HEK293 (cell line): ENCODE results near the gene TM4SF5.

Experiments used
- CTCF ChIP-seq: fragments of 450-650 bp; formaldehyde crosslinking; IDR thresholded peaks from 2 replicates; pipeline ENCODE4 v1.5.1; 2016; ENCODE audit warnings: missing biosample characterization, missing genetic modification characterization
- EGR2 ChIP-seq: fragments of 450-650 bp; formaldehyde crosslinking; IDR thresholded peaks from 2 replicates; pipeline ENCODE4 v1.5.1; 2016; ENCODE audit warnings: low read depth, missing biosample characterization, missing genetic modification characterization
- GLI4 ChIP-seq: fragments of 450-650 bp; formaldehyde crosslinking; IDR thresholded peaks from 2 replicates; pipeline ENCODE4 v1.5.1; 2016; ENCODE audit warnings: missing biosample characterization, missing genetic modification characterization
- GLIS2 ChIP-seq: fragments of 450-650 bp; formaldehyde crosslinking; IDR thresholded peaks from 2 replicates; pipeline ENCODE4 v1.5.1; 2016; ENCODE audit warnings: missing biosample characterization, missing genetic modification characterization
- KLF1 ChIP-seq: fragments of 450-650 bp; formaldehyde crosslinking; IDR thresholded peaks from 2 replicates; pipeline ENCODE4 v1.5.1; 2016; ENCODE audit warnings: missing biosample characterization, missing genetic modification characterization
- PRDM1 ChIP-seq: fragments of 450-650 bp; formaldehyde crosslinking; IDR thresholded peaks from 2 replicates; pipeline ENCODE4; 2016; ENCODE audit warnings: missing biosample characterization, missing genetic modification characterization
- SP2 ChIP-seq: fragments of 450-650 bp; formaldehyde crosslinking; IDR thresholded peaks from 2 replicates; pipeline ENCODE4 v1.5.1; 2016; ENCODE audit warnings: missing biosample characterization, missing genetic modification characterization
- SP3 ChIP-seq: fragments of 450-650 bp; formaldehyde crosslinking; IDR thresholded peaks from 2 replicates; pipeline ENCODE4 v1.5.1; 2016; ENCODE audit warnings: missing biosample characterization, missing genetic modification characterization
- SP7 ChIP-seq: fragments of 450-650 bp; formaldehyde crosslinking; IDR thresholded peaks from 2 replicates; pipeline ENCODE4 v1.5.1; 2016; ENCODE audit warnings: missing biosample characterization, missing genetic modification characterization
- YY1 ChIP-seq: fragments of 450-650 bp; formaldehyde crosslinking; IDR thresholded peaks from 2 replicates; pipeline ENCODE4 v1.5.1; 2018; ENCODE audit warnings: missing biosample characterization, missing genetic modification characterization
- ZBTB26 ChIP-seq: fragments of 450-650 bp; formaldehyde crosslinking; optimal IDR thresholded peaks from 2 replicates; pipeline ENCODE3; 2016; ENCODE audit warnings: missing biosample characterization, mild to moderate bottlenecking, missing genetic modification characterization
- ZBTB7A ChIP-seq: fragments of 450-650 bp; formaldehyde crosslinking; IDR thresholded peaks from 2 replicates; pipeline ENCODE4 v1.5.1; 2016; ENCODE audit warnings: low read depth, missing biosample characterization, missing genetic modification characterization
- ZFHX2 ChIP-seq: fragments of 450-650 bp; formaldehyde crosslinking; conservative IDR thresholded peaks from 2 replicates; pipeline ENCODE4 v1.5.1; 2016; ENCODE audit warnings: missing biosample characterization, missing genetic modification characterization
- ZIC2 ChIP-seq: fragments of 450-650 bp; formaldehyde crosslinking; IDR thresholded peaks from 2 replicates; pipeline ENCODE4 v1.5.1; 2016; ENCODE audit warnings: missing biosample characterization, missing genetic modification characterization
- ZNF10 ChIP-seq: fragments of 450-650 bp; formaldehyde crosslinking; IDR thresholded peaks from 2 replicates; pipeline ENCODE4 v1.5.1; 2017; ENCODE audit warnings: missing biosample characterization, missing genetic modification characterization
- ZNF112 ChIP-seq: fragments of 450-650 bp; formaldehyde crosslinking; IDR thresholded peaks from 2 replicates; pipeline ENCODE4 v1.5.0; 2017; ENCODE audit warnings: missing biosample characterization, missing genetic modification characterization
- ZNF121 ChIP-seq: fragments of 450-650 bp; formaldehyde crosslinking; IDR thresholded peaks from 2 replicates; pipeline ENCODE4 v1.5.1; 2016; ENCODE audit warnings: missing biosample characterization, missing genetic modification characterization
- ZNF202 ChIP-seq: fragments of 450-650 bp; formaldehyde crosslinking; IDR thresholded peaks from 2 replicates; pipeline ENCODE4 v1.5.1; 2016; ENCODE audit warnings: missing biosample characterization, missing genetic modification characterization, borderline replicate concordance
- ZNF211 ChIP-seq: fragments of 450-650 bp; formaldehyde crosslinking; IDR thresholded peaks from 2 replicates; pipeline ENCODE4 v1.5.1; 2016; ENCODE audit warnings: low read depth, missing biosample characterization, missing genetic modification characterization
- ZNF214 ChIP-seq: fragments of 450-650 bp; formaldehyde crosslinking; IDR thresholded peaks from 2 replicates; pipeline ENCODE4 v1.5.1; 2017; ENCODE audit warnings: missing biosample characterization, mild to moderate bottlenecking, missing genetic modification characterization, borderline replicate concordance
- ZNF24 ChIP-seq: fragments of 450-650 bp; formaldehyde crosslinking; IDR thresholded peaks from 2 replicates; pipeline ENCODE4 v1.5.1; 2016; ENCODE audit warnings: missing biosample characterization, missing genetic modification characterization
- ZNF433 ChIP-seq: fragments of 450-650 bp; formaldehyde crosslinking; IDR thresholded peaks from 2 replicates; pipeline ENCODE4 v1.5.1; 2016; ENCODE audit warnings: missing biosample characterization, missing genetic modification characterization, low read depth
- ZNF48 ChIP-seq: fragments of 450-650 bp; formaldehyde crosslinking; IDR thresholded peaks from 2 replicates; pipeline ENCODE4 v1.5.1; 2016; ENCODE audit warnings: missing biosample characterization, missing genetic modification characterization
- ZNF548 ChIP-seq: fragments of 450-650 bp; formaldehyde crosslinking; IDR thresholded peaks from 2 replicates; pipeline ENCODE4 v1.5.1; 2016; ENCODE audit warnings: missing biosample characterization, missing genetic modification characterization
- ZNF585B ChIP-seq: fragments of 450-650 bp; formaldehyde crosslinking; IDR thresholded peaks from 2 replicates; pipeline ENCODE4 v1.5.1; 2016; ENCODE audit warnings: missing biosample characterization, missing genetic modification characterization
- ZNF600 ChIP-seq: fragments of 450-650 bp; formaldehyde crosslinking; IDR thresholded peaks from 2 replicates; pipeline ENCODE4 v1.5.1; 2016; ENCODE audit warnings: missing biosample characterization, missing genetic modification characterization
- ZNF610 ChIP-seq: fragments of 450-650 bp; formaldehyde crosslinking; IDR thresholded peaks from 2 replicates; pipeline ENCODE4 v1.5.1; 2016; ENCODE audit warnings: missing biosample characterization, missing genetic modification characterization, borderline replicate concordance
- ZNF664 ChIP-seq: fragments of 450-650 bp; formaldehyde crosslinking; IDR thresholded peaks from 2 replicates; pipeline ENCODE4 v1.5.1; 2016; ENCODE audit warnings: missing biosample characterization, missing genetic modification characterization
- ZNF704 ChIP-seq: fragments of 450-650 bp; formaldehyde crosslinking; IDR thresholded peaks from 2 replicates; pipeline ENCODE4 v1.5.1; 2016; ENCODE audit warnings: missing biosample characterization, missing genetic modification characterization
- ZNF776 ChIP-seq: fragments of 450-650 bp; formaldehyde crosslinking; IDR thresholded peaks from 2 replicates; pipeline ENCODE4 v1.5.0; 2017; ENCODE audit warnings: missing biosample characterization, missing genetic modification characterization, borderline replicate concordance
- ZNF792 ChIP-seq: fragments of 450-650 bp; formaldehyde crosslinking; IDR thresholded peaks from 2 replicates; pipeline ENCODE4 v1.5.1; 2016; ENCODE audit warnings: missing biosample characterization, missing genetic modification characterization
- ZSCAN18 ChIP-seq: fragments of 450-650 bp; formaldehyde crosslinking; IDR thresholded peaks from 2 replicates; pipeline ENCODE4 v1.5.1; 2016; ENCODE audit warnings: missing biosample characterization, missing genetic modification characterization
- TF ChIP-seq, protein P1 (sequence below): fragments of 450-650 bp; formaldehyde crosslinking; IDR thresholded peaks from 2 replicates; pipeline ENCODE4; 2016; ENCODE audit warnings: missing biosample characterization, missing genetic modification characterization
- TF ChIP-seq, protein P2 (sequence below): fragments of 450-650 bp; formaldehyde crosslinking; IDR thresholded peaks from 2 replicates; pipeline ENCODE4 v1.5.1; 2016; ENCODE audit warnings: missing biosample characterization, missing genetic modification characterization

The TM4SF5 gene

DNA sequence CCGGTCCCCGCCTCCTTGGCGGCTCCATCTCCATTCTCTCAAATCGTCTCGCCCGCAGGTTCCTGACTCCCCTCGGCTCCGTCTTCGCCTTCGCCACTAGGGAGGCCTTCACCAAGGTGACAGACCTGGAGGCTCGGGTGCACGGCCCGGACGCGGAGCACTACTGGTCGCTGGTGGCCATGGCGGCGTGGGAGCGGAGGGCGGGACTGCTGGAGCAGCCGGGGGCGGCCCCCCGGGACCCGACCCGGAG lies 17.9 kb downstream of the TM4SF5 start (continued):
- TF ChIP-seq ZBTB26, result no peak
- TF ChIP-seq, protein P1, sequence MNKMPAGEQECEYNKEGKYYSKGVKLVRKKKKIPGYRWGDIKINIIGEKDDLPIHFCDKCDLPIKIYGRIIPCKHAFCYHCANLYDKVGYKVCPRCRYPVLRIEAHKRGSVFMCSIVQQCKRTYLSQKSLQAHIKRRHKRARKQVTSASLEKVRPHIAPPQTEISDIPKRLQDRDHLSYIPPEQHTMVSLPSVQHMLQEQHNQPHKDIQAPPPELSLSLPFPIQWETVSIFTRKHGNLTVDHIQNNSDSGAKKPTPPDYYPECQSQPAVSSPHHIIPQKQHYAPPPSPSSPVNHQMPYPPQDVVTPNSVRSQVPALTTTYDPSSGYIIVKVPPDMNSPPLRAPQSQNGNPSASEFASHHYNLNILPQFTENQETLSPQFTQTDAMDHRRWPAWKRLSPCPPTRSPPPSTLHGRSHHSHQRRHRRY (tag by site-specific recombination), result no peak
- no peak for TF ChIP-seq ZSCAN18 (tag by site-specific recombination)
- no peak for TF ChIP-seq ZNF112 (tag by site-specific recombination)
- no peak for TF ChIP-seq ZNF10
- TF ChIP-seq ZNF792 (tag by site-specific recombination), result 0 out of 2 replicates have a peak, but pooled peaks have one; percentile 8
- TF ChIP-seq YY1 (tag by site-specific recombination), result no peak
- TF ChIP-seq GLI4 (tag by site-specific recombination), result no peak
- no peak for TF ChIP-seq ZBTB7A (tag by site-specific recombination)
- no peak for TF ChIP-seq ZNF433 (tag by site-specific recombination)
- TF ChIP-seq EGR2 (tag by site-specific recombination), result peak; percentile 62
- TF ChIP-seq SP3 (tag by site-specific recombination), result peak; percentile 75
- TF ChIP-seq ZNF704 (tag by site-specific recombination), result no peak
- TF ChIP-seq ZNF211, result no peak
- TF ChIP-seq ZNF548, result no peak
- TF ChIP-seq GLIS2, result peak; percentile 93
- no peak for TF ChIP-seq ZNF214
- TF ChIP-seq ZIC2 (tag by site-specific recombination), result no peak
- TF ChIP-seq, protein P2, sequence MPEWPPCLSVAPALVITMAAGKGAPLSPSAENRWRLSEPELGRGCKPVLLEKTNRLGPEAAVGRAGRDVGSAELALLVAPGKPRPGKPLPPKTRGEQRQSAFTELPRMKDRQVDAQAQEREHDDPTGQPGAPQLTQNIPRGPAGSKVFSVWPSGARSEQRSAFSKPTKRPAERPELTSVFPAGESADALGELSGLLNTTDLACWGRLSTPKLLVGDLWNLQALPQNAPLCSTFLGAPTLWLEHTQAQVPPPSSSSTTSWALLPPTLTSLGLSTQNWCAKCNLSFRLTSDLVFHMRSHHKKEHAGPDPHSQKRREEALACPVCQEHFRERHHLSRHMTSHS (tag by site-specific recombination), result no peak
- peak; percentile 79 for TF ChIP-seq ZFHX2 (tag by site-specific recombination)
- no peak for TF ChIP-seq ZNF776 (tag by site-specific recombination)
- peak; percentile 76 for TF ChIP-seq SP2 (tag by site-specific recombination)
- no peak for TF ChIP-seq ZNF202 (tag by site-specific recombination)
- no peak for TF ChIP-seq CTCF
- TF ChIP-seq ZNF600 (tag by site-specific recombination), result no peak
- no peak for TF ChIP-seq PRDM1 (tag by site-specific recombination)
- no peak for TF ChIP-seq ZNF610
- TF ChIP-seq ZNF585B (tag by site-specific recombination), result no peak
- TF ChIP-seq ZNF121 (tag by site-specific recombination), result no peak
- TF ChIP-seq SP7 (tag by site-specific recombination), result peak; percentile 24; the same call in 1 of the 2 replicates
- TF ChIP-seq KLF1 (tag by site-specific recombination), result no peak
- no peak for TF ChIP-seq ZNF664 (tag by site-specific recombination)
- TF ChIP-seq ZNF24 (tag by site-specific recombination), result no peak
- TF ChIP-seq ZNF48, result no peak
